Calu3 (cell line): ENCODE data around the gene ERFE. TPM values are rescaled to one million over a fixed set of nuclear protein-coding genes. Genes with fewer than 3 reads are reported as not detected.

Experiments used
- BruUV-seq: library from RNA; stranded (reverse); fragments of 400-500 nt; replicated peaks from 2 replicates; lab custom pipeline; 2021; lab: Mats Ljungman, UMichigan
- CTCF ChIA-PET: fragments of 300-600 bp; sonication (Branson Sonifier 250); formaldehyde crosslinking; loops from one replicate; lab custom pipeline; 2022; ENCODE audit warnings: antibody characterized with exemption; lab: Charles Lee
- DNase-seq: peaks from one replicate; pipeline ENCODE4 v3.0.0; 2022
- H3K27ac Mint-ChIP-seq: one replicate; pipeline ENCODE4 v1.8.0; 2022; ENCODE audit warnings: mixed read lengths; ENCODE audit not compliant: unreplicated experiment
- H3K27me3 Mint-ChIP-seq: one replicate; pipeline ENCODE4 v1.8.0; 2022; ENCODE audit warnings: mixed read lengths; ENCODE audit not compliant: unreplicated experiment
- H3K36me3 Mint-ChIP-seq: one replicate; pipeline ENCODE4 v1.8.0; 2022; ENCODE audit warnings: mild to moderate bottlenecking, moderate library complexity, mixed read lengths; ENCODE audit not compliant: insufficient read depth, unreplicated experiment
- H3K4me1 Mint-ChIP-seq: one replicate; pipeline ENCODE4 v1.8.0; 2022; ENCODE audit warnings: mild to moderate bottlenecking, low read depth, mixed read lengths; ENCODE audit not compliant: unreplicated experiment
- H3K4me3 Mint-ChIP-seq: one replicate; pipeline ENCODE4 v1.8.0; 2022; ENCODE audit warnings: mild to moderate bottlenecking, low read depth, moderate library complexity, mixed read lengths; ENCODE audit not compliant: unreplicated experiment
- H3K9me3 Mint-ChIP-seq: one replicate; pipeline ENCODE4 v1.8.0; 2022; ENCODE audit warnings: low read depth, mixed read lengths; ENCODE audit not compliant: unreplicated experiment
- intact Hi-C: fragments of 100-400 bp; cut with micrococcal nuclease; formaldehyde crosslinking; loops from one replicate; pipeline ENCODE4 v1.10.0; 2022; ENCODE audit not compliant: unreplicated experiment
- total RNA-seq: library from RNA; stranded (reverse); gene quantifications from 2 replicates; pipeline ENCODE4 v1.2.3, GENCODE V29; 2022
- TF ChIP-seq, protein P1 (sequence below): fragments of 200-600 bp; IDR thresholded peaks from one replicate; pipeline ENCODE4 v1.8.0; 2022; ENCODE audit warnings: antibody characterized with exemption; ENCODE audit not compliant: unreplicated experiment

ERFE gene
- total RNA-seq, 1 experiment from 2014 or later, result 4.0 TPM

- Mint-ChIP-seq H3K27me3 (no peaks in the 10 kb centered on the region), H3K27ac (no peak overlapping the region), H3K9me3 (no peaks in the 10 kb centered on the region), H3K4me1 (peaks cover 11% of the 10 kb centered on the region), H3K4me3 (no peak overlapping the region), H3K36me3 (peaks cover 52% of the 10 kb centered on the region)
- CTCF ChIA-PET, result no interaction called here
- DNase-seq, result no peak
- intact Hi-C loops, result no loop called here
- BruUV-seq, result no TSS peak
- TF ChIP-seq, protein P1, sequence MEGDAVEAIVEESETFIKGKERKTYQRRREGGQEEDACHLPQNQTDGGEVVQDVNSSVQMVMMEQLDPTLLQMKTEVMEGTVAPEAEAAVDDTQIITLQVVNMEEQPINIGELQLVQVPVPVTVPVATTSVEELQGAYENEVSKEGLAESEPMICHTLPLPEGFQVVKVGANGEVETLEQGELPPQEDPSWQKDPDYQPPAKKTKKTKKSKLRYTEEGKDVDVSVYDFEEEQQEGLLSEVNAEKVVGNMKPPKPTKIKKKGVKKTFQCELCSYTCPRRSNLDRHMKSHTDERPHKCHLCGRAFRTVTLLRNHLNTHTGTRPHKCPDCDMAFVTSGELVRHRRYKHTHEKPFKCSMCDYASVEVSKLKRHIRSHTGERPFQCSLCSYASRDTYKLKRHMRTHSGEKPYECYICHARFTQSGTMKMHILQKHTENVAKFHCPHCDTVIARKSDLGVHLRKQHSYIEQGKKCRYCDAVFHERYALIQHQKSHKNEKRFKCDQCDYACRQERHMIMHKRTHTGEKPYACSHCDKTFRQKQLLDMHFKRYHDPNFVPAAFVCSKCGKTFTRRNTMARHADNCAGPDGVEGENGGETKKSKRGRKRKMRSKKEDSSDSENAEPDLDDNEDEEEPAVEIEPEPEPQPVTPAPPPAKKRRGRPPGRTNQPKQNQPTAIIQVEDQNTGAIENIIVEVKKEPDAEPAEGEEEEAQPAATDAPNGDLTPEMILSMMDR, result no peak
Observed at GRCh38 chr2:238174701-238175100, 15.9 kb downstream of the ERFE start.

GRCh38 chr2:238176613-238177012, 17.8 kb downstream of the ERFE start:
- no TSS peak for BruUV-seq
- Mint-ChIP-seq H3K27ac (no peak overlapping the region), H3K9me3 (no peaks in the 10 kb centered on the region), H3K4me1 (no peaks in the 10 kb centered on the region), H3K4me3 (no peak overlapping the region), H3K36me3 (peaks cover 53% of the 10 kb centered on the region), H3K27me3 (no peaks in the 10 kb centered on the region)
- no peak for DNase-seq
- CTCF ChIA-PET, result interaction anchor here (0.5 kb wide), 1 partner anchor 1922 kb away, joined by 4 read pairs; no protein-coding TSS in a partner anchor
- intact Hi-C loops, result no loop called here
- TF ChIP-seq, protein P1, result no peak

DNA sequence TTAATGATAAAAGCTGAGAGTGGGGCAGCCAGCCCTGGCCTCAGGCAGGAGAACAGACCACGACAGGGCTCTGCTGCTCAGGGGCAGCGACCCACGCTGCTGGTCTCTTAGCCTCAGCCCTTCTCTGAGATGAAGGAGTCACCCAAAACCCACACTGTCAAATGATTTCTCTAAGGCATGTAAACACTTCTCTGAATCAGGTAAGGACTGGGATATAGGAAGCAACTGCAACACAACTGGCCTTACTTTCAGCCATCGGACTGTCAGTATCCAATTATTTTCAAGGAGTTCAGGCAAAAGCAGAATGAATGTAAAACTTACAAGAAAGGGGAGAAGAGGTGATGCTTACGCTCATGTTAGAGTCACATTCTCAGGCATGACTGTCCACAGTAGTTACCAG, 21.8 kb downstream of the ERFE start:
- BruUV-seq, result no TSS peak
- CTCF ChIA-PET, result no interaction called here
- Mint-ChIP-seq H3K4me1 (no peaks in the 10 kb centered on the region), H3K4me3 (no peak overlapping the region), H3K27ac (no peak overlapping the region), H3K27me3 (no peaks in the 10 kb centered on the region), H3K9me3 (no peaks in the 10 kb centered on the region), H3K36me3 (peaks cover 68% of the 10 kb centered on the region)
- no peak for DNase-seq
- intact Hi-C loops, result no loop called here
- TF ChIP-seq, protein P1, result no peak

GRCh38 chr2:238182362-238182761, 23.6 kb downstream of the ERFE start:
- Mint-ChIP-seq H3K9me3 (no peaks in the 10 kb centered on the region), H3K27ac (no peak overlapping the region), H3K27me3 (no peaks in the 10 kb centered on the region), H3K36me3 (peaks cover 79% of the 10 kb centered on the region), H3K4me3 (no peak overlapping the region), H3K4me1 (no peaks in the 10 kb centered on the region)
- BruUV-seq, result no TSS peak
- CTCF ChIA-PET, result no interaction called here
- no peak for DNase-seq
- TF ChIP-seq, protein P1, result no peak
- intact Hi-C loops, result no loop called here
